DOHH2 (cell line): ENCODE measurements around the gene ARMC9.
"Not testable (repeated sequence)": the region's sequence is repeated elsewhere in the genome, so short reads cannot be mapped to it uniquely, and the experiment has no call there.

Experiments used
- H3F3A ChIP-seq: fragments of 200-600 bp; sonication (generic), shearing (Covaris generic); 2 replicates; pipeline ENCODE4 v1.6.0; 2016; ENCODE audit warnings: antibody characterized with exemption, mild to moderate bottlenecking; ENCODE audit not compliant: control insufficient read depth, insufficient read depth
- H3K27ac ChIP-seq: fragments of 200-600 bp; sonication (generic); 2 replicates; pipeline ENCODE4 v1.5.1; 2014; ENCODE audit warnings: low read depth, mild to moderate bottlenecking, low read length, moderate library complexity
- H3K27me3 ChIP-seq: fragments of 200-600 bp; sonication (generic); 2 replicates; pipeline ENCODE4 v1.6.1; 2014; ENCODE audit warnings: mild to moderate bottlenecking, low read length, mixed read lengths; ENCODE audit not compliant: control insufficient read depth
- H3K36me3 ChIP-seq: fragments of 200-600 bp; sonication (generic); 2 replicates; pipeline ENCODE4 v1.6.1; 2014; ENCODE audit warnings: mild to moderate bottlenecking, low read length, moderate library complexity, mixed read lengths; ENCODE audit not compliant: control insufficient read depth
- H3K4me1 ChIP-seq: fragments of 200-600 bp; sonication (generic); 2 replicates; pipeline ENCODE4 v1.6.1; 2014; ENCODE audit warnings: mild to moderate bottlenecking, low read length, mixed read lengths; ENCODE audit not compliant: control insufficient read depth
- H3K4me2 ChIP-seq: fragments of 200-600 bp; sonication (generic); 2 replicates; pipeline ENCODE4 v1.6.0; 2014; ENCODE audit warnings: mild to moderate bottlenecking, low read length, moderate library complexity
- H3K4me3 ChIP-seq: fragments of 200-600 bp; sonication (generic); 2 replicates; pipeline ENCODE4 v1.5.1; 2014; ENCODE audit warnings: mild to moderate bottlenecking, low read length, mixed read lengths
- H3K79me2 ChIP-seq: fragments of 200-600 bp; sonication (generic); 2 replicates; pipeline ENCODE4 v1.6.1; 2014; ENCODE audit warnings: mild to moderate bottlenecking, low read length, mixed read lengths; ENCODE audit not compliant: control insufficient read depth
- H3K9me2 ChIP-seq: fragments of 200-600 bp; sonication (generic); replicated peaks from 2 replicates; pipeline ENCODE4 v1.6.1; 2014; ENCODE audit warnings: mild to moderate bottlenecking, low read length, mixed read lengths; ENCODE audit not compliant: control insufficient read depth
- H3K9me3 ChIP-seq: fragments of 200-600 bp; sonication (generic); 2 replicates; pipeline ENCODE4 v1.6.1; 2014; ENCODE audit warnings: antibody characterized with exemption, low read length, mixed read lengths; ENCODE audit not compliant: control insufficient read depth, insufficient read depth
- H4K20me1 ChIP-seq: fragments of 200-600 bp; sonication (generic); 2 replicates; pipeline ENCODE4 v1.6.0; 2014; ENCODE audit warnings: low read depth, mild to moderate bottlenecking, antibody characterized with exemption, low read length, moderate library complexity; ENCODE audit not compliant: control insufficient read depth, insufficient read depth
- CTCF ChIP-seq: fragments of 200-600 bp; sonication (generic); IDR thresholded peaks from one replicate; pipeline ENCODE4 v1.5.1; 2014; ENCODE audit warnings: antibody characterized with exemption, mild to moderate bottlenecking, low read depth, low read length; ENCODE audit not compliant: poor library complexity, severe bottlenecking
- EZH2phosphoT487 ChIP-seq: fragments of 200-600 bp; sonication (generic); IDR thresholded peaks from 2 replicates; pipeline ENCODE4 v1.6.1; 2017; ENCODE audit warnings: borderline replicate concordance, mild to moderate bottlenecking, antibody characterized with exemption, low read length, moderate library complexity, mixed read lengths

The ARMC9 gene

DNA sequence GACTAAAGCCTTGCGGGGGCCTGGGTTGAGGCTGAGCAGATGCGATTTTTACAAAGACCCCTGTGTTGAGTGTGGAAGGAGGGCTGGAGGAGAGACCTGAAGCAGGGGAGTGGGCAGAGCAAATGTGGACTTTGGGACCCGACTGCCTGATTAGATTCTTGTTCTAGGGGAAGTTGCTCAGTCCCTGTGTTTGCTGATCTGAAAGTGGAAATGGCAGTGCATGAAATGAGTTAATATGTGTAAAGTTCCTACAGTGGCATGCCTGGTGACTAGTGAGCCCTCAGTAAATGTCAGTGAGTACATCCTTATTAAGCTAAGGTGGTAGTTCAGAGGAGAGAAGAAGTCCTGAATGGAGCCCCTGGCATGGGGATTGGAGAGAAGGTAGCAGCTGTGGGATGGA lies 52.3 kb downstream of the ARMC9 start:
- Histone ChIP-seq H3K9me3 (no peaks in the 10 kb centered on the region), H4K20me1 (no peaks in the 10 kb centered on the region), H3K9me2 (no peaks in the 10 kb centered on the region), H3K27me3 (no peaks in the 10 kb centered on the region), H3K4me1 (no peaks in the 10 kb centered on the region), H3K36me3 (no peaks in the 10 kb centered on the region), H3K4me3 (no peak overlapping the region), H3K79me2 (no peaks in the 10 kb centered on the region), H3F3A (no peaks in the 10 kb centered on the region), H3K27ac (no peak overlapping the region), H3K4me2 (no peak overlapping the region)
- TF ChIP-seq CTCF (no peak), EZH2phosphoT487 (no peak)

DNA sequence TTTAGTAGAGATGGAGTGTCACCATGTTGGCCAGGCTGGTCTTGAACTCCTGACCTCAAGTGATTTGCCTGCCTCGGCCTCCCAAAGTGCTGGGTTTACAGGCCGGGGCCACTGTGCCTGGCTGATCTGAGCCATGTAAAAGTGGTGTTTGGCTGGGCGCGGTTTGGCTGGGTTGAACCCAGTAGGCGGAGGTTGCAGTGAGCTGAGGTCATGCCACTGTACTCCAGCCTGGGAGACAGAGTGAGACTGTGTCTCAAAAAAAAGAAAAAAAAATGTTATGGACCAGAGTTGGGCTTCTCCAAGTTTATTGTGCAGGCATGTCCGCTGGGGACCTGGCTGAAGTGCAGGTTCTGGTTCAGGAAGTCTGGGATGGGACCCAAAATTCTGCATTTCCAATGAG lies 54.9 kb downstream of the ARMC9 start:
- not testable (repeated sequence) for H3K4me2 ChIP-seq, H3K27ac ChIP-seq

GRCh38 chr2:231256494-231256893 lies 58.1 kb downstream of the ARMC9 start:
- H3K36me3 ChIP-seq = no peaks in the 10 kb centered on the region
- no peaks in the 10 kb centered on the region for H3K27me3 ChIP-seq
- TF ChIP-seq CTCF (no peak), EZH2phosphoT487 (no peak)
- no peak overlapping the region for H3K4me2 ChIP-seq
- H3K4me1 ChIP-seq = no peaks in the 10 kb centered on the region
- H3K4me3 ChIP-seq = no peak overlapping the region
- H3K9me3 ChIP-seq = no peaks in the 10 kb centered on the region
- H4K20me1 ChIP-seq = no peaks in the 10 kb centered on the region
- H3K27ac ChIP-seq = no peak overlapping the region
- H3K9me2 ChIP-seq = no peaks in the 10 kb centered on the region
- no peaks in the 10 kb centered on the region for H3K79me2 ChIP-seq
- no peaks in the 10 kb centered on the region for H3F3A ChIP-seq

More for the DNA sequence above, 54.9 kb downstream of the ARMC9 start:
- H3K36me3 ChIP-seq, H3K9me3 ChIP-seq, H3K9me2 ChIP-seq, H3K27me3 ChIP-seq, H3F3A ChIP-seq, H3K79me2 ChIP-seq, H3K4me1 ChIP-seq, H3K4me3 ChIP-seq, H4K20me1 ChIP-seq: not testable (repeated sequence)

DNA sequence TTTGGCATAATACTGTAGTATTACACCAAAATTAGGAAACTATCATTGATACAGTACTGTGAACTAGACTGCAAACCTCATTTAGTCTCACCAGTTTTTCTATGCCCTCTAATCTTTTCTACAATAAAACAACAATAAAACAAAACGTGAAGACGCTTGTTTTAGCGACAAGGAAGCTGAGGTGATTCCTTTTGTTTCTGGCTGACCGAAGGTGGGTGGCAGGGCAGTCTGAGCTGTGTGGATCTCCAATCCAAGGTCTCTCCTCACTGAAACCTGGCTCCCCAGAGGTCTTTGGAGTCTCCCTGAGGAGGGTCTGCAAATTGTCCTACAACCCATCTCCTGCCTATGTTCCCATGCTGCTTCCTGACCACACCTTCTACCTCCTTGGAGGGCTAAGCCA lies 59.3 kb downstream of the ARMC9 start:
- Histone ChIP-seq H3K36me3 (no peaks in the 10 kb centered on the region), H3K27ac (no peak overlapping the region), H4K20me1 (no peaks in the 10 kb centered on the region), H3K4me3 (no peak overlapping the region), H3F3A (no peaks in the 10 kb centered on the region), H3K79me2 (no peaks in the 10 kb centered on the region), H3K9me2 (no peaks in the 10 kb centered on the region), H3K4me2 (no peak overlapping the region), H3K27me3 (no peaks in the 10 kb centered on the region), H3K4me1 (no peaks in the 10 kb centered on the region), H3K9me3 (no peaks in the 10 kb centered on the region)
- TF ChIP-seq EZH2phosphoT487 (no peak), CTCF (no peak)
